Testis (tissue), 2 donors: ENCODE measurements around the gene PHLDA1.

Source experiments
- POLR2A ChIP-seq: fragments of 450-650 bp; IDR thresholded peaks from one replicate; pipeline ENCODE4 v1.6.1; 2017; ENCODE audit warnings: antibody characterized with exemption, mild to moderate bottlenecking, moderate library complexity
- TF ChIP-seq, protein P1 (sequence below), 3 experiments: fragments of 450-650 bp in 2 of 3; fragments of 200-600 bp in 1 of 3; sonication (generic) in 1 of 3; IDR thresholded peaks; one replicate each; pipeline ENCODE4 v1.5.1; 2016 to 2019; ENCODE audit warnings: antibody characterized with exemption in 3 of 3, mild to moderate bottlenecking in 2 of 3, moderate library complexity in 1 of 3

- TF ChIP-seq, protein P1, sequence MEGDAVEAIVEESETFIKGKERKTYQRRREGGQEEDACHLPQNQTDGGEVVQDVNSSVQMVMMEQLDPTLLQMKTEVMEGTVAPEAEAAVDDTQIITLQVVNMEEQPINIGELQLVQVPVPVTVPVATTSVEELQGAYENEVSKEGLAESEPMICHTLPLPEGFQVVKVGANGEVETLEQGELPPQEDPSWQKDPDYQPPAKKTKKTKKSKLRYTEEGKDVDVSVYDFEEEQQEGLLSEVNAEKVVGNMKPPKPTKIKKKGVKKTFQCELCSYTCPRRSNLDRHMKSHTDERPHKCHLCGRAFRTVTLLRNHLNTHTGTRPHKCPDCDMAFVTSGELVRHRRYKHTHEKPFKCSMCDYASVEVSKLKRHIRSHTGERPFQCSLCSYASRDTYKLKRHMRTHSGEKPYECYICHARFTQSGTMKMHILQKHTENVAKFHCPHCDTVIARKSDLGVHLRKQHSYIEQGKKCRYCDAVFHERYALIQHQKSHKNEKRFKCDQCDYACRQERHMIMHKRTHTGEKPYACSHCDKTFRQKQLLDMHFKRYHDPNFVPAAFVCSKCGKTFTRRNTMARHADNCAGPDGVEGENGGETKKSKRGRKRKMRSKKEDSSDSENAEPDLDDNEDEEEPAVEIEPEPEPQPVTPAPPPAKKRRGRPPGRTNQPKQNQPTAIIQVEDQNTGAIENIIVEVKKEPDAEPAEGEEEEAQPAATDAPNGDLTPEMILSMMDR (IDR thresholded peaks at IDR 0.05), result no peak
- TF ChIP-seq POLR2A, result no peak
Observed at GRCh38 chr12:75998292-75999063, 33.1 kb downstream of the PHLDA1 start.
